GM23248 (cell line): ENCODE measurements around the gene IL17RE.

Experiments
- EZH2 ChIP-seq: fragments of 200-600 bp; sonication (generic); IDR thresholded peaks from 2 replicates; pipeline ENCODE4 v1.6.1; 2018; ENCODE audit warnings: antibody characterized with exemption, mild to moderate bottlenecking; ENCODE audit not compliant: insufficient read depth, poor library complexity, severe bottlenecking
- EZH2phosphoT487 ChIP-seq: fragments of 200-600 bp; sonication (generic); IDR thresholded peaks from 2 replicates; pipeline ENCODE4 v1.6.1; 2018; ENCODE audit warnings: antibody characterized with exemption, moderate library complexity, mild to moderate bottlenecking, low read depth; ENCODE audit not compliant: insufficient read depth

- TF ChIP-seq EZH2: no peak
- TF ChIP-seq EZH2phosphoT487: no peak
Measured at GRCh38 chr3:9951598-9951961, 48.9 kb downstream of the IL17RE start.
